ENCODE measurements around the gene UBE2E1.

GRCh38 chr3:23911397-23911796, 105.6 kb downstream of the UBE2E1 start:
- TF ChIP-seq CTCF (conservative IDR thresholded peaks at IDR 0.05; ENCODE audit: low read depth, low read length) (no peak), RAD21 (IDR thresholded peaks at IDR 0.05; ENCODE audit: low read length) (no peak), MAFK (IDR thresholded peaks at IDR 0.05; ENCODE audit: low read depth, low read length) (no peak), SMC3 (IDR thresholded peaks at IDR 0.05; ENCODE audit: low read depth, low read length) (no peak), POLR2A (IDR thresholded peaks at IDR 0.05; ENCODE audit: low read depth, low read length) (no peak), RCOR1 (IDR thresholded peaks at IDR 0.05; ENCODE audit: insufficient replicate concordance, low read length) (no peak), RFX5 (IDR thresholded peaks at IDR 0.05; ENCODE audit: low read depth, low read length) (no peak), CHD1 (IDR thresholded peaks at IDR 0.05; ENCODE audit: low read depth, low read length) (no peak), BHLHE40 (IDR thresholded peaks at IDR 0.05; ENCODE audit: low read depth, low read length) (no peak), NFE2L2 (IDR thresholded peaks at IDR 0.05; ENCODE audit: low read depth, low read length) (no peak), CEBPB (IDR thresholded peaks at IDR 0.05; ENCODE audit: low read depth, low read length) (no peak)
- TF ChIP-seq, protein P1, sequence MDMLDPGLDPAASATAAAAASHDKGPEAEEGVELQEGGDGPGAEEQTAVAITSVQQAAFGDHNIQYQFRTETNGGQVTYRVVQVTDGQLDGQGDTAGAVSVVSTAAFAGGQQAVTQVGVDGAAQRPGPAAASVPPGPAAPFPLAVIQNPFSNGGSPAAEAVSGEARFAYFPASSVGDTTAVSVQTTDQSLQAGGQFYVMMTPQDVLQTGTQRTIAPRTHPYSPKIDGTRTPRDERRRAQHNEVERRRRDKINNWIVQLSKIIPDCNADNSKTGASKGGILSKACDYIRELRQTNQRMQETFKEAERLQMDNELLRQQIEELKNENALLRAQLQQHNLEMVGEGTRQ (IDR thresholded peaks at IDR 0.05; ENCODE audit: low read depth, low read length): no peak
